H1 (cell line): Measurements from ENCODE around the gene SMTN. TPM values are rescaled to one million over a fixed set of nuclear protein-coding genes. Genes with fewer than 3 reads are reported as not detected.

Experiments used
- ATF2 ChIP-seq: IDR thresholded peaks from 2 replicates; pipeline ENCODE4 v1.6.1; 2012; ENCODE audit warnings: low read length, inconsistent platforms
- CHD7 ChIP-seq: fragments of 300-600 bp; sonication (generic); IDR thresholded peaks from 2 replicates; pipeline ENCODE4 v1.7.1; 2012; ENCODE audit warnings: low read length, moderate library complexity, mild to moderate bottlenecking, inconsistent platforms; ENCODE audit not compliant: insufficient replicate concordance
- EZH2 ChIP-seq: fragments of 200-600 bp; sonication (generic); IDR thresholded peaks from 2 replicates; pipeline ENCODE4 v1.7.1; 2012; ENCODE audit warnings: low read depth, mild to moderate bottlenecking, moderate library complexity, low read length, inconsistent platforms; ENCODE audit not compliant: severe bottlenecking
- GABPA ChIP-seq: IDR thresholded peaks from 2 replicates; pipeline ENCODE4 v1.6.1; 2011; ENCODE audit warnings: mild to moderate bottlenecking, low read length, moderate library complexity, borderline replicate concordance; ENCODE audit not compliant: insufficient read depth
- KDM4A ChIP-seq: IDR thresholded peaks from one replicate; pipeline ENCODE4 v1.7.1; 2012; ENCODE audit warnings: low read depth, mild to moderate bottlenecking, moderate library complexity, low read length, inconsistent platforms; ENCODE audit not compliant: severe bottlenecking
- MAX ChIP-seq: IDR thresholded peaks from 2 replicates; pipeline ENCODE4 v1.6.1; 2012; ENCODE audit warnings: inconsistent platforms
- TCF12 ChIP-seq: IDR thresholded peaks from 2 replicates; pipeline ENCODE4 v1.6.1; 2011; ENCODE audit warnings: low read depth, mild to moderate bottlenecking, low read length
- polyA plus RNA-seq, 7 experiments: library from polyadenylated mRNA; depleted of rRNA in 3 of 7; stranded (reverse) in 5 of 7; unstranded in 2 of 7; fragments of >200 nt in 5 of 7; fragments of 200-250 nt in 2 of 7; gene quantifications; 1 replicate in 5 of 7; 2 replicates in 1 of 7; 4 replicates in 1 of 7; pipeline versions ENCODE4 v1.2.1 to v1.2.3, GENCODE V29; 2011 to 2013; ENCODE audit warnings: missing spikeins in 2 of 7, mixed read lengths in 2 of 7
- total RNA-seq: library from RNA; stranded (reverse); fragmentation: NEBNext Ultra II Directional; extraction: Animal tissue kit (Norgen Biotek cat#: 25700); gene quantifications from 2 replicates; pipeline ENCODE4 v1.2.1, GENCODE V29; 2021
- TF ChIP-seq, protein P1 (sequence below): IDR thresholded peaks from 2 replicates; pipeline ENCODE4 v1.6.1; 2011; ENCODE audit warnings: low read length, improper control_type of control experiment

Gene SMTN
- total and polyA plus RNA-seq, 2 of the 8 experiments (the other 6 are each of a cell fraction or from before 2014, with no cell fraction given) = 12.3 to 20.8 TPM

DNA sequence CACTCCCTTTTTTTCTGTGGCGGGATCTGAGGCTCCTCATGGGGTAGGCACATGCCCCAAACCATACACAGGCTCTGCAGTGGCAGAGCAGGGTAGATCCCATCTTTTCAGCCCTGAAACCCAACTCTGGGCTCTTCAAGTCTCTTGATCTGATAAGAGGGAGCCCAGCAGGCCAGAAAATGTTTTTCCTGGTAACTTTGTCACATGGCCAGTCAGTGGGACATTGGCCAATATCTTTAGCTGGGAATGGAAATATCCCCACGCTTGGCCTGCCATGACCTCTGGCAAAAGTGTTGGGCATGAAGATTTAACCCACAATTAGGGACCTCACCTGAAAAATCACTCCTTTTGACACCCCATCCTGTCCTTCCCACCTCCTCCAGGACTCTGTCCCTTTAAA is 49.8 kb downstream of the SMTN start (continued):
- no peak for TF ChIP-seq CHD7
- TF ChIP-seq ATF2 = no peak
- TF ChIP-seq, protein P1, sequence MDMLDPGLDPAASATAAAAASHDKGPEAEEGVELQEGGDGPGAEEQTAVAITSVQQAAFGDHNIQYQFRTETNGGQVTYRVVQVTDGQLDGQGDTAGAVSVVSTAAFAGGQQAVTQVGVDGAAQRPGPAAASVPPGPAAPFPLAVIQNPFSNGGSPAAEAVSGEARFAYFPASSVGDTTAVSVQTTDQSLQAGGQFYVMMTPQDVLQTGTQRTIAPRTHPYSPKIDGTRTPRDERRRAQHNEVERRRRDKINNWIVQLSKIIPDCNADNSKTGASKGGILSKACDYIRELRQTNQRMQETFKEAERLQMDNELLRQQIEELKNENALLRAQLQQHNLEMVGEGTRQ = no peak
- TF ChIP-seq GABPA = no peak
- TF ChIP-seq MAX = no peak
- TF ChIP-seq KDM4A = no peak
- TF ChIP-seq EZH2 = no peak
- TF ChIP-seq TCF12 = no peak
